CD4-positive, alpha-beta T cell (primary cell): ENCODE measurements around the gene WDR72. TPM values are rescaled to one million over a fixed set of nuclear protein-coding genes. Genes with fewer than 3 reads are reported as not detected.

ENCODE experiments used
- ATAC-seq: fragments of 200-7000 bp; cut with Tn5 transposase; one replicate; pipeline ENCODE4 v1.10.0; 2022; ENCODE audit warnings: mild to moderate bottlenecking; ENCODE audit not compliant: poor library complexity
- CTCF ChIA-PET: fragments of 350-600 bp; sonication (Branson Sonifier 250); formaldehyde crosslinking; loops from one replicate; lab custom pipeline; 2021; ENCODE audit warnings: antibody characterized with exemption, inconsistent platforms; lab: Charles Lee
- POLR2A ChIA-PET: fragments of 350-600 bp; sonication (Branson Sonifier 250); formaldehyde crosslinking; loops from one replicate; lab custom pipeline; 2021; ENCODE audit warnings: antibody characterized with exemption, inconsistent platforms; lab: Charles Lee
- DNase-seq, 14 experiments: peaks; one replicate each; pipeline ENCODE4 v3.0.0-alpha.2; 2013 to 2020; ENCODE audit warnings: mixed read lengths in 2 of 14
- H3K27ac ChIP-seq, 2 donors: one replicate each; pipeline versions ENCODE4 v1.5.1 to v1.7.0; 2013; ENCODE audit warnings: low read length in 2 of 2, low read depth in 1 of 2, mild to moderate bottlenecking in 1 of 2
- H3K27me3 ChIP-seq, 2 experiments: 1 replicate in 1 of 2; 2 replicates in 1 of 2; pipeline versions ENCODE4 v1.6.1 to v1.7.0; 2013; ENCODE audit warnings: low read length in 2 of 2, control low read depth in 1 of 2, mild to moderate bottlenecking in 1 of 2, moderate library complexity in 1 of 2; ENCODE audit not compliant: insufficient read depth in 2 of 2, control insufficient read depth in 1 of 2
- H3K36me3 ChIP-seq: one replicate; pipeline ENCODE4 v1.6.1; 2013; ENCODE audit warnings: low read length, control low read depth; ENCODE audit not compliant: insufficient read depth
- H3K4me1 ChIP-seq: one replicate; pipeline ENCODE4 v1.6.1; 2013; ENCODE audit warnings: low read length, control low read depth; ENCODE audit not compliant: insufficient read depth
- H3K4me3 ChIP-seq: one replicate; pipeline ENCODE4 v1.5.1; 2013; ENCODE audit warnings: mild to moderate bottlenecking, low read length, moderate library complexity
- H3K9me3 ChIP-seq, 2 experiments: 1 replicate in 1 of 2; 2 replicates in 1 of 2; pipeline versions ENCODE4 v1.6.1 to v1.7.0; 2013; ENCODE audit warnings: low read length in 2 of 2, mild to moderate bottlenecking in 2 of 2, control low read depth in 1 of 2, moderate library complexity in 1 of 2; ENCODE audit not compliant: control insufficient read depth in 1 of 2, insufficient read depth in 1 of 2
- H3K27ac Mint-ChIP-seq: one replicate; pipeline ENCODE4 v1.8.0; 2020; ENCODE audit warnings: mixed read lengths
- H3K27me3 Mint-ChIP-seq: one replicate; pipeline ENCODE4 v1.8.0; 2021; ENCODE audit warnings: mixed read lengths
- H3K36me3 Mint-ChIP-seq: one replicate; pipeline ENCODE4 v1.8.0; 2021; ENCODE audit warnings: low read depth, mixed read lengths
- H3K4me1 Mint-ChIP-seq: one replicate; pipeline ENCODE4 v1.8.0; 2021; ENCODE audit warnings: low read depth, mixed read lengths
- H3K4me3 Mint-ChIP-seq: one replicate; pipeline ENCODE4 v1.8.0; 2020; ENCODE audit warnings: mild to moderate bottlenecking, mixed read lengths
- H3K9me3 Mint-ChIP-seq: one replicate; pipeline ENCODE4 v1.8.0; 2020; ENCODE audit warnings: mixed read lengths
- intact Hi-C, 2 experiments: fragments of 100-400 bp; cut with DNase I in 1 of 2; cut with micrococcal nuclease in 1 of 2; formaldehyde crosslinking; loops; one replicate each; pipeline versions ENCODE4 v1.15.1 to v1.9.0; 2023 to 2025; cut with DNase I, micrococcal nuclease
- total RNA-seq, 174 experiments: library from RNA in 2 of 174; stranded (reverse) in 2 of 174; gene quantifications; one replicate each; pipeline ENCODE4 v1.2.3 and lab custom pipeline; 2021 to 2026
- TF ChIP-seq, protein P1 (sequence below): fragments of 200-600 bp; IDR thresholded peaks from one replicate; pipeline ENCODE4 v1.8.0; 2022; ENCODE audit warnings: antibody characterized with exemption, mild to moderate bottlenecking

WDR72 gene
- total RNA-seq, 2 experiments from 2014 or later = not detected

DNA sequence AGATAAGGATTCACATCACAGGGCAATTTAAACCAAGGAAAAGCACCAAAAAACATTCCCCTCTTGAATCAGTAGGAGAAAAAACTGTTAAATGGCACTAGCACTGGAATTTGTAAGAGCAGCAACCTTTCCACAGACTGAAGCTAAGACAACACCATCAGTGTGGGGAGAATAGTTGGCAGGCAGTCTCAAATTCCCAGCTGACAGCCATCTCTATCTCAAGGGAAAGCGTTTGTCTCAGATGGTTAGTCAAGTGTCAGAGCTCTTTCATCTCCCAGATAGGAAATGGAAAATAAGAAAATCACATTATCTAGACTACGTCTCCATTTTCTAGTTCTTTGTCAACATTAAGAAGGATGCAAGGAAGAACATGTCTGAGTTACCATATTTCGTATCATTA is 228.7 kb downstream of the WDR72 start:
- CTCF ChIA-PET = no interaction called here
- H3K36me3 ChIP-seq = no peaks in the 10 kb centered on the region
- H3K9me3 ChIP-seq = no peaks in the 10 kb centered on the region
- no peaks in the 10 kb centered on the region for H3K27me3 Mint-ChIP-seq
- no peak overlapping the region for H3K27ac ChIP-seq
- DNase-seq = no peak
- H3K4me1 Mint-ChIP-seq = no peaks in the 10 kb centered on the region
- no peak overlapping the region for H3K27ac Mint-ChIP-seq
- H3K4me3 ChIP-seq = no peak overlapping the region
- no peaks in the 10 kb centered on the region for H3K27me3 ChIP-seq
- intact Hi-C loops = no loop called here
- H3K9me3 Mint-ChIP-seq = no peaks in the 10 kb centered on the region
- POLR2A ChIA-PET = no interaction called here
- no peaks in the 10 kb centered on the region for H3K4me1 ChIP-seq
- no peak overlapping the region for H3K4me3 Mint-ChIP-seq
- ATAC-seq = no peak
- TF ChIP-seq, protein P1, sequence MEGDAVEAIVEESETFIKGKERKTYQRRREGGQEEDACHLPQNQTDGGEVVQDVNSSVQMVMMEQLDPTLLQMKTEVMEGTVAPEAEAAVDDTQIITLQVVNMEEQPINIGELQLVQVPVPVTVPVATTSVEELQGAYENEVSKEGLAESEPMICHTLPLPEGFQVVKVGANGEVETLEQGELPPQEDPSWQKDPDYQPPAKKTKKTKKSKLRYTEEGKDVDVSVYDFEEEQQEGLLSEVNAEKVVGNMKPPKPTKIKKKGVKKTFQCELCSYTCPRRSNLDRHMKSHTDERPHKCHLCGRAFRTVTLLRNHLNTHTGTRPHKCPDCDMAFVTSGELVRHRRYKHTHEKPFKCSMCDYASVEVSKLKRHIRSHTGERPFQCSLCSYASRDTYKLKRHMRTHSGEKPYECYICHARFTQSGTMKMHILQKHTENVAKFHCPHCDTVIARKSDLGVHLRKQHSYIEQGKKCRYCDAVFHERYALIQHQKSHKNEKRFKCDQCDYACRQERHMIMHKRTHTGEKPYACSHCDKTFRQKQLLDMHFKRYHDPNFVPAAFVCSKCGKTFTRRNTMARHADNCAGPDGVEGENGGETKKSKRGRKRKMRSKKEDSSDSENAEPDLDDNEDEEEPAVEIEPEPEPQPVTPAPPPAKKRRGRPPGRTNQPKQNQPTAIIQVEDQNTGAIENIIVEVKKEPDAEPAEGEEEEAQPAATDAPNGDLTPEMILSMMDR = no peak
- no peaks in the 10 kb centered on the region for H3K36me3 Mint-ChIP-seq

DNA sequence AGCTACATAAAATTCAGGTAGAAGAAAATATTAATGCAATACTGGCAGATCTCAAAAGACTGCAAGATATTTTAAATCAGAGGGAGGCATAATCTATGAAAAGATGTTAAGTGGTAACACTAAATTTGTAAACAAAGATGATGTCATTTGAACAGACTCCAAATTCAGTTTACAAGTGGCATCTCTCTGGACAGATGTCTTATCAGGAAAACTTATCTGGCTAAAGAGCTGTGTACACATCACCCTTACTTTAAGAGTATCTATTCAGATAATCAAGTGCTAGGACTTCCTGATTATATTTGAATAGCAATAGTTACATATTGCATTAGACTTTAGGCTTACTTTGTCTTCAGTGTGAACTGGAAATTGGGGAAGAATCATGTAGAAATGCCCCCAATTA is 231.5 kb downstream of the WDR72 start:
- H3K4me1 Mint-ChIP-seq = no peaks in the 10 kb centered on the region
- ChIA-PET CTCF (no interaction called here), POLR2A (no interaction called here)
- H3K27me3 Mint-ChIP-seq = no peaks in the 10 kb centered on the region
- H3K4me3 Mint-ChIP-seq = no peak overlapping the region
- H3K27me3 ChIP-seq = no peaks in the 10 kb centered on the region
- H3K4me3 ChIP-seq = no peak overlapping the region
- H3K36me3 Mint-ChIP-seq = no peaks in the 10 kb centered on the region
- no peak overlapping the region for H3K27ac ChIP-seq
- H3K9me3 ChIP-seq = no peaks in the 10 kb centered on the region
- DNase-seq (no peak), ATAC-seq (no peak)
- H3K4me1 ChIP-seq = no peaks in the 10 kb centered on the region
- TF ChIP-seq, protein P1 = no peak
- H3K36me3 ChIP-seq = no peaks in the 10 kb centered on the region
- intact Hi-C loops = no loop called here
- no peak overlapping the region for H3K27ac Mint-ChIP-seq
- no peaks in the 10 kb centered on the region for H3K9me3 Mint-ChIP-seq

DNA sequence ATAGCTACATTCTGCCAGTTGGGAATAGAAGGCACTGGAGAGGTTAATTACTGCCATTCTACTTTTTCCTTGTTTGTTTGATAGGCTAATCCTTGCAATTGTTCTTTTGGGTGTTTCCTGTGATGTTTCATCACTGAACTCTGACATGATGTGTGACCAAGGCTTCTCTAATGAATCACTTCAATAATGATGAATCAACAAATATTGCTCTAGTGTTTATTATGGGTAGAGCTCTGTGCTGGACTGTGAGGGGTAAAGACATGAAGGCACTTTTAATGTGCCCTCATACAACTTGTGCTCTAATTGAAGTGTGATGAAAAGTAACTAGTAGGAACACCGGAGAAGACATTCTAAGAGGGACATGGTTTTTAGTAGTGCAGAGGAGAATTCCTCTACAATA is 233.6 kb downstream of the WDR72 start:
- no peaks in the 10 kb centered on the region for H3K36me3 ChIP-seq
- Mint-ChIP-seq H3K4me3 (no peak overlapping the region), H3K4me1 (no peaks in the 10 kb centered on the region), H3K27me3 (no peaks in the 10 kb centered on the region), H3K36me3 (no peaks in the 10 kb centered on the region), H3K9me3 (no peaks in the 10 kb centered on the region), H3K27ac (no peak overlapping the region)
- H3K27me3 ChIP-seq = no peaks in the 10 kb centered on the region
- H3K4me1 ChIP-seq = no peaks in the 10 kb centered on the region
- TF ChIP-seq, protein P1 = no peak
- ChIA-PET POLR2A (no interaction called here), CTCF (no interaction called here)
- H3K9me3 ChIP-seq = no peaks in the 10 kb centered on the region
- ATAC-seq = no peak
- no peak for DNase-seq
- H3K4me3 ChIP-seq = no peak overlapping the region
- intact Hi-C loops = no loop called here
- no peak overlapping the region for H3K27ac ChIP-seq
